ENCODE data around the gene RRAD.

DNA sequence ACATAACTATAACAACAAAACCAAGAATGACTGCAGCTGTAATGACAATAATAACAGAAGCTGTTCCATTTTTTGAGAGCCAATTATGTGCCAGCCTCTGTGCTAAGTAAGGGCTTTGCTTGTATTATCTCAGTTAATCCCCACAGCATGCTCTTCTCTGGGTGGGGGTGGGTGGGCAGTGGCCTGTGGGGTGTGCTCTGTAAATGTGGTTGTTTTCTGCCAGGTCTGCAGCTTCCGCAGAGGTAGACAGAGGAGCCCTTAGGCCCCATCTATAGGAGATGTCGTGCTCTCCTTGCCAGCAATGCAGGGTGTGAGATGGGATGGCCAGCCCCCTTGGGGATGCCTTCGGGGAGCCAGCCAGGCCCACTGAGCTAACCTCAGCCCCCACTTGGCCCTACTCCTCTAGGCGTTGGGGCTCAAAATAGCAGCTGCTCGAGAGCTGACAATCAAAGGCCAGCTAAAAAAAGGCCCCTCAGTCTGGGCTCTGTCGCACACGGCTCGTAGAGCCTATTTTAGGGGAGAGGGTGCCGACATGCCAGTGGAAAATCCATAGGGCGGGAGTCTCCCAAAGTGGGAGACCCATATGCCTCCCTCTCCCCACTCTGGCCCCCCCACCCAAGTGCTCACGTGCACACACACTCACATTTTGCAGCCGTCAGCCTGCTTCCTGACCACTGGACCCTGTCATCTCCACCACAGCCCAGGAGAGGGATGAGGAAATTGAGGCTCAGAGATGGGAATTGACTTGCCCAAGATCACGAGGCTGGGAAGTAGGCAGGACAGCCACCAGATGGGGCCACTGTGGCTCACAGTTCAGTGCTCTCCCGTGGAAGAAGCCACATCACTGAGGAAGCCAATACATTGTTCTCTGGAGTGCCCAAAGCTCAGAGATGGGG is 22.4 kb downstream of the RRAD start:
- TF ChIP-seq MAFK (IDR thresholded peaks at IDR 0.05; ENCODE audit: partially characterized antibody) (no peak), KDM5A (IDR thresholded peaks at IDR 0.05) (no peak), CTCF (IDR thresholded peaks at IDR 0.05) (no peak), ZSCAN20 (CRISPR knock-in tag; IDR thresholded peaks at IDR 0.05) (no peak), RCOR1 (IDR thresholded peaks at IDR 0.05; ENCODE audit: low read depth, low read length) (no peak), USF2 (IDR thresholded peaks at IDR 0.05) (no peak), POLR2A (IDR thresholded peaks at IDR 0.05; ENCODE audit: low read length) (no peak), CBX8 (IDR thresholded peaks at IDR 0.05) (no peak)
